SK-N-SH (cell line): ENCODE measurements around the gene CDH11. TPM values are rescaled to one million over a fixed set of nuclear protein-coding genes. Genes with fewer than 3 reads are reported as not detected.

Experiments
- CTCF ChIA-PET: fragments of 300-600, 350-600 bp; formaldehyde crosslinking; extraction: SDS; loops from one replicate; lab custom pipeline; 2021; lab: Yijun Ruan, JAX
- POLR2A ChIA-PET: fragments of 350-600 bp; sonication (Branson Sonifier 250); formaldehyde crosslinking; extraction: SDS; loops from one replicate; lab custom pipeline; 2020; ENCODE audit warnings: antibody characterized with exemption, inconsistent platforms; lab: Yijun Ruan, JAX
- DNase-seq: peaks from one replicate; pipeline ENCODE4 v3.0.0; 2012
- H2AFZ ChIP-seq: fragments of 200-600 bp; sonication (generic); 2 replicates; pipeline ENCODE4 v1.8.1; 2016; ENCODE audit warnings: antibody characterized with exemption, mild to moderate bottlenecking, low read depth
- H3F3A ChIP-seq: fragments of 200-600 bp; sonication (generic); replicated peaks from 2 replicates; pipeline ENCODE3; 2016; ENCODE audit warnings: antibody characterized with exemption, mild to moderate bottlenecking; ENCODE audit not compliant: insufficient read depth
- H3K27ac ChIP-seq, 2 experiments: fragments of 200-500 bp in 1 of 2; fragments of 200-600 bp in 1 of 2; sonication (Bioruptor generic) in 1 of 2; sonication (generic), shearing (Covaris generic) in 1 of 2; 2 replicates each; pipeline versions ENCODE4 v1.5.1 to v1.6.1; 2014 to 2016; ENCODE audit warnings: low read depth in 2 of 2, inconsistent platforms in 1 of 2, low read length in 1 of 2, mild to moderate bottlenecking in 1 of 2, mixed read lengths in 1 of 2
- H3K27me3 ChIP-seq: fragments of 200-600 bp; sonication (generic), shearing (Covaris generic); 2 replicates; pipeline ENCODE4 v1.6.1; 2016; ENCODE audit warnings: mixed run types; ENCODE audit not compliant: insufficient read depth
- H3K36me3 ChIP-seq, 2 experiments: fragments of 200-500 bp in 1 of 2; fragments of 200-600 bp in 1 of 2; sonication (Bioruptor generic) in 1 of 2; sonication (generic) in 1 of 2; replicated peaks in 1 of 2; 2 replicates each; pipeline versions ENCODE3 to v1.5.1; 2014 to 2016; ENCODE audit warnings: low read length in 1 of 2, mild to moderate bottlenecking in 1 of 2; ENCODE audit not compliant: insufficient read depth in 2 of 2, control insufficient read depth in 1 of 2
- H3K4me1 ChIP-seq, 2 experiments: fragments of 200-500 bp in 1 of 2; fragments of 200-600 bp in 1 of 2; sonication (Bioruptor generic) in 1 of 2; sonication (generic), shearing (Covaris generic) in 1 of 2; 2 replicates each; pipeline versions ENCODE4 v1.5.1 to v1.6.1; 2014 to 2016; ENCODE audit warnings: low read depth in 1 of 2, low read length in 1 of 2, mixed run types in 1 of 2; ENCODE audit not compliant: insufficient read depth in 2 of 2, control insufficient read depth in 1 of 2
- H3K4me2 ChIP-seq: fragments of 200-600 bp; sonication (generic), shearing (Covaris generic); 2 replicates; pipeline ENCODE4 v1.6.1; 2017; ENCODE audit warnings: mixed run types
- H3K4me3 ChIP-seq, 2 experiments: fragments of 200-500 bp in 1 of 2; fragments of 200-600 bp in 1 of 2; sonication (Bioruptor generic) in 1 of 2; sonication (generic), shearing (Covaris generic) in 1 of 2; 2 replicates each; pipeline versions ENCODE4 v1.5.1 to v1.8.1; 2014 to 2016; ENCODE audit warnings: low read depth in 2 of 2, inconsistent platforms in 1 of 2, low read length in 1 of 2, mild to moderate bottlenecking in 1 of 2, mixed read lengths in 1 of 2, moderate library complexity in 1 of 2
- H3K79me2 ChIP-seq: fragments of 200-600 bp; sonication (generic); 2 replicates; pipeline ENCODE4 v1.8.1; 2017; ENCODE audit warnings: mild to moderate bottlenecking; ENCODE audit not compliant: insufficient read depth
- H3K9ac ChIP-seq: fragments of 200-600 bp; sonication (generic); 2 replicates; pipeline ENCODE4 v1.6.1; 2017; ENCODE audit warnings: mixed run types
- H3K9me2 ChIP-seq: fragments of 200-600 bp; sonication (generic); 2 replicates; pipeline ENCODE4 v1.6.1; 2017; ENCODE audit warnings: mixed run types
- H3K9me3 ChIP-seq: fragments of 200-600 bp; sonication (generic); 2 replicates; pipeline ENCODE4 v1.6.1; 2017; ENCODE audit warnings: mixed run types, mild to moderate bottlenecking, moderate library complexity
- H4K20me1 ChIP-seq: fragments of 200-600 bp; sonication (generic); 2 replicates; pipeline ENCODE4 v1.6.1; 2017; ENCODE audit warnings: mild to moderate bottlenecking, mixed run types; ENCODE audit not compliant: insufficient read depth
- CHD2 ChIP-seq: fragments of 150-350 bp; IDR thresholded peaks from 2 replicates; pipeline ENCODE4 v1.6.1; 2018; ENCODE audit warnings: low read length; ENCODE audit not compliant: partially characterized antibody
- ELF1 ChIP-seq: IDR thresholded peaks from 2 replicates; pipeline ENCODE4 v1.4.0; 2012
- EP300 ChIP-seq, 2 experiments: IDR thresholded peaks; 2 replicates each; pipeline versions ENCODE4 v1.4.0 to v1.6.1; 2012; ENCODE audit warnings: borderline replicate concordance in 1 of 2, low read depth in 1 of 2, low read length in 1 of 2
- EZH2phosphoT487 ChIP-seq: fragments of 200-600 bp; sonication (generic); IDR thresholded peaks from 2 replicates; pipeline ENCODE4 v1.6.1; 2017; ENCODE audit warnings: low read depth, mixed run types, mild to moderate bottlenecking, antibody characterized with exemption, moderate library complexity, borderline replicate concordance
- FOSL2 ChIP-seq: IDR thresholded peaks from 2 replicates; pipeline ENCODE4 v1.4.0; 2012; ENCODE audit warnings: low read depth, mild to moderate bottlenecking, moderate library complexity, borderline replicate concordance
- FOXJ3 ChIP-seq: sonication (generic); formaldehyde crosslinking; IDR thresholded peaks from 2 replicates; pipeline ENCODE4 v1.5.1; 2020; ENCODE audit warnings: mild to moderate bottlenecking, missing genetic modification reagents
- GABPA ChIP-seq: IDR thresholded peaks from 2 replicates; pipeline ENCODE4 v1.4.0; 2012; ENCODE audit warnings: low read depth, mild to moderate bottlenecking
- GATA2 ChIP-seq: sonication (generic); formaldehyde crosslinking; IDR thresholded peaks from 2 replicates; pipeline ENCODE4 v1.5.0; 2020; ENCODE audit warnings: mild to moderate bottlenecking, missing genetic modification reagents
- IRF3 ChIP-seq: fragments of 150-350 bp; IDR thresholded peaks from 2 replicates; pipeline ENCODE4 v1.6.1; 2016; ENCODE audit warnings: mild to moderate bottlenecking, low read depth, low read length
- MAX ChIP-seq: IDR thresholded peaks from 2 replicates; pipeline ENCODE4 v1.4.0; 2012; ENCODE audit warnings: low read depth
- MEF2A ChIP-seq: IDR thresholded peaks from 2 replicates; pipeline ENCODE4 v1.4.0; 2012; ENCODE audit warnings: low read depth, borderline replicate concordance
- MXI1 ChIP-seq: IDR thresholded peaks from 2 replicates; pipeline ENCODE4 v1.6.1; 2012; ENCODE audit warnings: mild to moderate bottlenecking, low read depth, low read length, improper control_type of control experiment
- NRF1 ChIP-seq: IDR thresholded peaks from 2 replicates; pipeline ENCODE4 v1.6.1; 2012; ENCODE audit warnings: low read depth, mild to moderate bottlenecking, low read length
- PBX3 ChIP-seq: IDR thresholded peaks from 2 replicates; pipeline ENCODE4; 2012
- POLR2AphosphoS5 ChIP-seq: IDR thresholded peaks from 2 replicates; pipeline ENCODE4 v1.6.1; 2012; ENCODE audit warnings: low read depth, low read length
- RAD21 ChIP-seq: IDR thresholded peaks from 2 replicates; pipeline ENCODE4 v1.6.1; 2012; ENCODE audit warnings: mild to moderate bottlenecking, low read length
- RCOR1 ChIP-seq: fragments of 150-350 bp; IDR thresholded peaks from 2 replicates; pipeline ENCODE4 v1.6.1; 2017; ENCODE audit warnings: antibody characterized with exemption, low read length
- RFX5 ChIP-seq: IDR thresholded peaks from 2 replicates; pipeline ENCODE4 v1.6.1; 2012; ENCODE audit warnings: mild to moderate bottlenecking, improper control_type of control experiment, low read length
- RXRA ChIP-seq: IDR thresholded peaks from 2 replicates; pipeline ENCODE4 v1.4.0; 2012; ENCODE audit warnings: low read depth, mild to moderate bottlenecking, borderline replicate concordance
- SMC3 ChIP-seq: IDR thresholded peaks from 2 replicates; pipeline ENCODE4 v1.6.1; 2012; ENCODE audit warnings: low read depth, low read length, improper control_type of control experiment
- TEAD4 ChIP-seq: IDR thresholded peaks from 2 replicates; pipeline ENCODE4 v1.4.0; 2012; ENCODE audit warnings: mild to moderate bottlenecking, borderline replicate concordance; ENCODE audit not compliant: insufficient read depth
- ZBTB33 ChIP-seq: IDR thresholded peaks from 2 replicates; pipeline ENCODE4 v1.4.0; 2012; ENCODE audit warnings: low read depth, borderline replicate concordance
- WGBS: methylation state at CpG from one replicate; pipeline ENCODE4 v1.1.6; 2017; ENCODE audit warnings: low lambda C conversion rate; 5-methylcytosine and 5-hydroxymethylcytosine counted together
- polyA plus RNA-seq, 3 experiments: library from polyadenylated mRNA; depleted of rRNA; stranded (reverse); fragments of >200 nt; gene quantifications; 2 replicates each; pipeline ENCODE4 v1.2.3, GENCODE V29; 2012

Gene CDH11
- polyA plus RNA-seq, 1 of the 3 experiments (the other 2 are of a cell fraction): 269 TPM

- H3K36me3 ChIP-seq: peaks cover 15 to 57% of the 10 kb centered on the region in 2 experiments
- 0 out of 2 replicates have a peak overlapping the region, but pooled peaks have one; percentile 24 for H3K4me2 ChIP-seq
- peaks cover 12% of the 10 kb centered on the region for H3F3A ChIP-seq
- CTCF ChIA-PET: no interaction called here
- H3K4me1 ChIP-seq: peaks cover 0 to 5% of the 10 kb centered on the region in 2 experiments; a peak in 1 of 4 replicates
- no peaks in the 10 kb centered on the region for H3K9me2 ChIP-seq
- H4K20me1 ChIP-seq: peaks cover 90% of the 10 kb centered on the region
- H3K27me3 ChIP-seq: no peaks in the 10 kb centered on the region
- H3K79me2 ChIP-seq: peaks cover 96% of the 10 kb centered on the region
- TF ChIP-seq CHD2 (no peak), ELF1 (no peak), RAD21 (no peak), TEAD4 (no peak)
- H3K9ac ChIP-seq: peak overlapping the region; percentile 29; the same call in 1 of the 2 replicates
- H3K4me3 ChIP-seq: no peak overlapping the region
- H2AFZ ChIP-seq: no peak overlapping the region
- H3K27ac ChIP-seq: peak overlapping the region in 1 of 2 experiments; percentile 70; a peak in 2 of 4 replicates
- POLR2A ChIA-PET: no interaction called here
- 54% methylated on average over 5 of the region's 5 CpGs for WGBS
- H3K9me3 ChIP-seq: no peaks in the 10 kb centered on the region
- no peak for DNase-seq
Measured at GRCh38 chr16:65044873-65045272, 77.0 kb downstream of the CDH11 start.

- H4K20me1 ChIP-seq: peaks cover 90% of the 10 kb centered on the region
- TF ChIP-seq MAX (no peak), PBX3 (no peak), ZBTB33 (no peak), FOXJ3 (no peak), GABPA (no peak), POLR2AphosphoS5 (no peak), GATA2 (CRISPR knock-in tag) (no peak), TEAD4 (no peak), NRF1 (no peak), RFX5 (no peak), EP300 (IDR thresholded peaks at IDR 0.05; ENCODE audit: borderline replicate concordance in 1 of 2, low read depth in 1 of 2, low read length in 1 of 2) (no peak), FOSL2 (no peak), RCOR1 (no peak), SMC3 (no peak), CHD2 (no peak), IRF3 (no peak), MXI1 (no peak), MEF2A (no peak), EZH2phosphoT487 (no peak), RXRA (no peak)
Measured at GRCh38 chr16:65044026-65044425, 77.8 kb downstream of the CDH11 start.

More at GRCh38 chr16:65044026-65044425, 77.8 kb downstream of the CDH11 start:
- H3K79me2 ChIP-seq: peaks cover 96% of the 10 kb centered on the region
- 73% methylated on average over 2 of the region's 2 CpGs for WGBS
- H3K9me3 ChIP-seq: no peaks in the 10 kb centered on the region
- POLR2A ChIA-PET: no interaction called here
- H3K4me1 ChIP-seq: peaks cover 0 to 5% of the 10 kb centered on the region in 2 experiments; a peak in 1 of 4 replicates
- no peaks in the 10 kb centered on the region for H3K9me2 ChIP-seq
- no peak overlapping the region for H3K4me3 ChIP-seq
- H3K27me3 ChIP-seq: no peaks in the 10 kb centered on the region
- CTCF ChIA-PET: no interaction called here
- DNase-seq: no peak
- H2AFZ ChIP-seq: no peak overlapping the region
- no peak overlapping the region for H3K9ac ChIP-seq
- peaks cover 9% of the 10 kb centered on the region for H3F3A ChIP-seq
- H3K27ac ChIP-seq: peak overlapping the region in 1 of 2 experiments; percentile 70; a peak in 1 of 4 replicates
- no peak overlapping the region for H3K4me2 ChIP-seq
- peaks cover 8 to 51% of the 10 kb centered on the region in 2 experiments for H3K36me3 ChIP-seq
